HG03139 (cell line): ENCODE measurements around the gene ST6GALNAC6.
"Not testable (repeated sequence)": the region's sequence is repeated elsewhere in the genome, so short reads cannot be mapped to it uniquely, and the experiment has no call there.

ENCODE experiments used
- ATAC-seq: cut with Tn5 transposase; IDR thresholded peaks from one replicate; pipeline ENCODE4 v1.9.1; 2021; ENCODE audit not compliant: unreplicated experiment

ST6GALNAC6 gene

GRCh38 chr9:127858041-127858512, 41.3 kb downstream of the ST6GALNAC6 start:
- no peak for ATAC-seq

GRCh38 chr9:127857278-127857677, 42.1 kb downstream of the ST6GALNAC6 start:
- ATAC-seq, result no peak

DNA sequence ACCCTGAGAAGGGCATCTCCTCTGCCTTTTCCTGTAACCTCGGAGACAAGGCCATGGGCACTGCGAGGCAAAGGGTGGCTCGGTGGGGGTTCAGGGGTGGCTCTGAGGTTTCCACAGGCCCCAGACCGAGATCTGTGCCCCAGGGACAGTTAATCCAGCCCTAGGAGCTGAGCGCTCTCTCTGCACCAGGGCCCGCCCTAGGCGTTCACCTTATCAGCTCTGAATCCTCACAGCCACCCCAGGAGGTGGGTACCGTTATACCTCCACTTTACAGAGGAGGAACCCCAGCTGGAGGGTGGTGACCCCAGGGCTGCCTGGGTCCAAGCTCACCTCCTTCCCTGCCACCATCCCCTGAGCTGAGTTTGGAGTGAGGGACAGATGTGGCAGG, 42.7 kb downstream of the ST6GALNAC6 start:
- no peak for ATAC-seq

DNA sequence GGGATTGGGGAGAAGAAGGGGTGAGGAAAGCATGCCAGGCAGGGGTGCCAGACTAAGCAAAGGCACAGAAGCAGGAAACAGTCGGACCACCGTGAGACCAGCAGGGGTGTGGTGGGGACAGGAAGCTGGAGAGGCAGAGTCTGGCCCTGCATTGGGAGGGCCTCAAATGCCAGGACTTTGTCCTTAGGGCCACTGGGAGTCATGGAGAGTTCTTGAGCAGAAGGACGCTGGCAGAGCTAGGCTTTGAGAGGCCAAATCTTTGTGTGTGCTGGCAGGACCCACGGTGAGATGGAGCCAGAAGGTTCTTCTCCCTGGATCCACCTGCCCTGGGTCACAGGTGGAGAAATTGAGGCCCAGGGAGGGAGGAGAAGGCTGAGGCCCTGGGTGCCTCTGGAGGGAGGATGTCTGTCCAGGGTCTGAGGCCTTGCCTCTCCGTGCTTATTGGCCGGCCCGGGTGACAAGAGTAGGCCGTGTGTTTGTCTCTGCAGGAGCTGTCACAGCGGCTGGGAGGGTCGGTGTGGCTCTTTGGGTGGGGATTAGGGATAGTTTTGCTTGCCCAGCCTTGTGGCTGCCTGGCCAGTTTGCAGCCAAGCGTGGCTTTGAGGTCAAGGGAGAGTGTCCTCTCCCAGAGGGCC, 43.2 kb downstream of the ST6GALNAC6 start:
- ATAC-seq, result no peak

DNA sequence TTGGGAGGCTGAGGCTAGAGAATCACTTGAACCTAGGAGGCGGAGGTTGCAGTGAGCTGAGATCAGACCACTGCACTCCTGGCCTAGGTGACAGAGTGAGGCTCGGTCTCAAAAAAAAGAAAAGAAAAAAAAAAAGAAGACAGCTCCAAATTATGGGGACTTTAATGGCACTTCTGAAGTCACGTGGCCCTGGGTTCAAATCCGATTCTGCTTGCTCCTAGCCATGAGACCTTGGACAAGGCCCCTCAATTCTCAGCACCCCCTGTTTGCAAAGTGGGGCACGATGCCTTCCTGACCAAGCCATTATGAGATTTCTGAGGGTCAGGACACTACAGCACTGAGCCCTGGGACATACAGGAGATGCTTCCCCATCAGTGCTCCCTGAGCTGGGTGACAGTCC, 43.9 kb downstream of the ST6GALNAC6 start:
- no peak for ATAC-seq

- ATAC-seq, result no peak
These were observed 44.4 kb downstream of the ST6GALNAC6 start for GRCh38 chr9:127854960-127855359.

- no peak for ATAC-seq
These were observed 45.1 kb downstream of the ST6GALNAC6 start, which contains the start of gene ENG for GRCh38 chr9:127854184-127854806. Gene ENG, minus strand, starts transcription at chr9:127854658. Its CDS starts 303 bp downstream, at chr9:127854355.

- ATAC-seq, result no peak
These were observed 45.9 kb downstream of the ST6GALNAC6 start for GRCh38 chr9:127853312-127854183.

GRCh38 chr9:127852829-127853228, 46.6 kb downstream of the ST6GALNAC6 start:
- no peak for ATAC-seq

- ATAC-seq, result no peak
These were observed 49.0 kb downstream of the ST6GALNAC6 start for GRCh38 chr9:127850286-127850830.

GRCh38 chr9:127848756-127849504, 50.5 kb downstream of the ST6GALNAC6 start:
- no peak for ATAC-seq

- no peak for ATAC-seq
These were observed 51.3 kb downstream of the ST6GALNAC6 start for GRCh38 chr9:127847833-127848755.

DNA sequence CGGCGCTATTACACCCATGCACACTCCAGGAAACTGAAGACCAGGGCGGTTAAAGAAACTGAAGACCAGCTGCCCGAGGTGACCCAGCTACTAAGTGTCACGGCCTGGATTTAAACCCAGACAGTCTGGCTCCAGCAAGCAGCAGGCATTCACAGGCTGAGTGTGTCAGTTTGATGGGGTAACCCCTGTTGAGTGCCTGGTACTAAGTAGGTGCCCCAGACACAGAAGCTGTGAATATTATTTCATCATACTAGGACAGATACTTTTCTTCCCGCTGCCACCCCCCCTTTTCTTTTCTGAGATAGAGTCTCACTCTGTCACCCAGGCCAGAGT, 52.3 kb downstream of the ST6GALNAC6 start:
- ATAC-seq, result no peak

DNA sequence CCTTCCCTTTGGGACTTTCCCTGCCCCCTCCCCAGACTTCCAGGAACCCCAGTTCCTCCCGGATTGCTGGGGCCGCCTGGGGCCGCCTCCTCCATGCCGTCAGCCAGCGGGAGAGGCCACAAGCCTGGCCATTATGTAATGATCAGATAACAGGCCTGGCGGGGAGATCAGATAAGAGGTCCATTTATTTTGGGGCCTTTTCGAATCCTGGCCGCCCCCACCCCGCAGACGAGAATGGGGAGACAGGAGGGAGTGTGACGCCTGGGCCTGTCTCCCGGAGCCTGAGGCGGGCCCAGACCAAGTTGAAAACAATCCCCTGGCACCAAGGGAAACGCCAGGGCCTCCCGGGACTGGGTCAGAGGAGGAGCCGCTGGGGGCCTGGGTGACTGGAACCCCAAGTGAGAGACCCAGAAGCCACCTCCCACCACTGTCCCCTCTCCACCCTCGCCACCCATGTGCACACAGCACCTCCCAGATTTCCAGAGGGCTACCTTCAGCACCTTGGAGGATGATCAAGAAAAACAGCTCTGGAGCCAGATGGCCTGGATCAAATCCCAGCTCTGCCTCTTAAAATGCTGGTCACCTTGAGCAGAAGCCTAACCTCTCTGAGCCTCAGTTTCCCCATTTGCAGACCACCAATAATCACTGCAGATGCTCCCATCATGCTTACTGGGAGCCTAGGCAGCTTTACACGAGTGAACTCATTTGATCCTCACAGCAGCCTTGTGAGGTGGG, 52.8 kb downstream of the ST6GALNAC6 start:
- no peak for ATAC-seq

GRCh38 chr9:127845619-127846018, 53.8 kb downstream of the ST6GALNAC6 start:
- ATAC-seq, result not testable (repeated sequence)

- no peak for ATAC-seq
These were observed 54.5 kb downstream of the ST6GALNAC6 start for GRCh38 chr9:127844821-127845359.

- no peak for ATAC-seq
These were observed 58.1 kb downstream of the ST6GALNAC6 start for GRCh38 chr9:127841087-127841835.
